Right lobe of liver (tissue), 6 donors: ENCODE results near the gene FAM110D. TPM values are rescaled to one million over a fixed set of nuclear protein-coding genes. Genes with fewer than 3 reads are reported as not detected.

Experiments used
- ATAC-seq, 4 donors: fragments of 200-7000 bp; cut with Tn5 transposase; one replicate each; pipeline ENCODE4 v1.9.1; 2020; ENCODE audit warnings: mild to moderate bottlenecking in 4 of 4, moderate library complexity in 4 of 4
- DNase-seq, 3 donors: peaks; one replicate each; pipeline ENCODE4 v3.0.0-alpha.2; 2020
- H3K27ac ChIP-seq, 3 donors: fragments of 200-600 bp; one replicate each; pipeline ENCODE4 v1.8.0; 2022
- H3K27me3 ChIP-seq, 2 donors: fragments of 200-600 bp; one replicate each; pipeline ENCODE4 v1.8.0; 2022
- H3K36me3 ChIP-seq, 4 donors: fragments of 200-600 bp; sonication (generic) in 1 of 4; one replicate each; pipeline versions ENCODE4 v1.5.1 to v1.8.0; 2017 to 2022; ENCODE audit warnings: control low read depth in 1 of 4
- H3K4me1 ChIP-seq, 4 donors: fragments of 200-600 bp; sonication (generic) in 1 of 4; one replicate each; pipeline versions ENCODE4 v1.5.1 to v1.8.0; 2017 to 2022; ENCODE audit warnings: control low read depth in 1 of 4
- H3K4me3 ChIP-seq, 3 donors: fragments of 200-600 bp; one replicate each; pipeline ENCODE4 v1.8.0; 2022
- H3K9me3 ChIP-seq, 4 donors: fragments of 200-600 bp; sonication (generic) in 1 of 4; one replicate each; pipeline versions ENCODE4 v1.5.1 to v1.8.0; 2017 to 2022; ENCODE audit warnings: control low read depth in 1 of 4
- CTCF ChIP-seq, 4 donors: fragments of 200-600 bp in 3 of 4; fragments of 450-650 bp in 1 of 4; IDR thresholded peaks; one replicate each; pipeline versions ENCODE4 v1.5.1 to v1.8.0; 2016 to 2022; ENCODE audit warnings: antibody characterized with exemption in 4 of 4, mild to moderate bottlenecking in 2 of 4
- POLR2A ChIP-seq: fragments of 450-650 bp; IDR thresholded peaks from one replicate; pipeline ENCODE4 v1.6.1; 2017; ENCODE audit warnings: antibody characterized with exemption, mild to moderate bottlenecking
- WGBS: methylation state at CpG from one replicate; pipeline ENCODE4 v1.1.6; 2018; ENCODE audit warnings: low coverage, low lambda C conversion rate; ENCODE audit not compliant: insufficient coverage; ENCODE audit errors: missing lambda C conversion rate; 5-methylcytosine and 5-hydroxymethylcytosine counted together
- intact Hi-C, 2 donors: fragments of 100-400 bp; cut with DNase I; formaldehyde crosslinking; loops; one replicate each; pipeline versions ENCODE4 v1.11.2 to v1.14.1; 2022
- total RNA-seq, 6 experiments: library from RNA; depleted of rRNA in 2 of 6; stranded (reverse); fragments of >200 nt in 2 of 6; fragmentation: NEBNext Ultra II Directional in 3 of 6; extraction: Animal tissue kit (Norgen Biotek cat#: 25700) in 3 of 6; gene quantifications; one replicate each; pipeline versions ENCODE4 v1.1.0 to v1.2.4, GENCODE V29; 2016 to 2023
- donor health status: DM: no; HTN: yes; CAD: no.
- donor health status: DM: no; HTN: no; CAD: no.
- donor health status: DM: no; HTN: no; CAD: no.
- donor health status: DM: no; HTN: yes; CAD: no.
- donor health status: DM: no; HTN: yes; CAD: no.

FAM110D gene
- total RNA-seq, 6 experiments from 2014 or later = 0.22 to 0.53 (median 0.34) TPM

- intact Hi-C loops = no loop called here
- Histone ChIP-seq H3K27ac (peak overlapping the region in 1 of 3 donors; percentile 9), H3K27me3 (no peaks in the 10 kb centered on the region), H3K4me3 (no peak overlapping the region), H3K36me3 (no peaks in the 10 kb centered on the region), H3K9me3 (no peaks in the 10 kb centered on the region), H3K4me1 (peaks cover 0 to 38% (median 5%) of the 10 kb centered on the region in 4 donors)
- ATAC-seq = no peak
- WGBS = 15% methylated on average over 1 of the region's 1 CpG
- no peak for DNase-seq
- TF ChIP-seq CTCF (IDR thresholded peaks at IDR 0.05) = no peak
- no peak for TF ChIP-seq POLR2A
Measured at GRCh38 chr1:26125946-26126320, 32.9 kb upstream of the FAM110D start.

GRCh38 chr1:26126321-26127084, 32.4 kb upstream of the FAM110D start:
- DNase-seq = no peak

GRCh38 chr1:26127235-26128163, 31.4 kb upstream of the FAM110D start:
- 44% methylated on average over 13 of the region's 13 CpGs for WGBS
- Histone ChIP-seq H3K9me3 (no peaks in the 10 kb centered on the region), H3K36me3 (no peaks in the 10 kb centered on the region), H3K27me3 (no peaks in the 10 kb centered on the region), H3K27ac (peak overlapping the region in 1 of 3 donors; percentile 29), H3K4me3 (no peak overlapping the region), H3K4me1 (peaks cover 0 to 34% (median 5%) of the 10 kb centered on the region in 4 donors)
- TF ChIP-seq CTCF (IDR thresholded peaks at IDR 0.05) (no peak), POLR2A (no peak)
- DNase-seq (no peak), ATAC-seq (peak in 3 of 4 donors; percentile 24 to 33 (median 27))
- intact Hi-C loops = no loop called here

More at GRCh38 chr1:26126321-26127084, 32.4 kb upstream of the FAM110D start:
- peak overlapping the region in 2 of 3 donors; percentile 9 to 29 for H3K27ac ChIP-seq
- H3K36me3 ChIP-seq = no peaks in the 10 kb centered on the region
- peaks cover 0 to 38% (median 5%) of the 10 kb centered on the region in 4 donors for H3K4me1 ChIP-seq
- intact Hi-C loops = no loop called here
- TF ChIP-seq CTCF (IDR thresholded peaks at IDR 0.05) (no peak), POLR2A (no peak)
- 63% methylated on average over 9 of the region's 9 CpGs for WGBS
- no peaks in the 10 kb centered on the region for H3K9me3 ChIP-seq
- ATAC-seq = peak; percentile 38 to 61 (median 60)
- H3K4me3 ChIP-seq = no peak overlapping the region
- no peaks in the 10 kb centered on the region for H3K27me3 ChIP-seq

- 87% methylated on average over 4 of the region's 4 CpGs for WGBS
Measured at GRCh38 chr1:26129778-26130177, 29.1 kb upstream of the FAM110D start.

More at GRCh38 chr1:26129778-26130177, 29.1 kb upstream of the FAM110D start:
- intact Hi-C loops = no loop called here
- Histone ChIP-seq H3K9me3 (no peaks in the 10 kb centered on the region), H3K27me3 (no peaks in the 10 kb centered on the region), H3K36me3 (no peaks in the 10 kb centered on the region), H3K4me3 (no peak overlapping the region), H3K27ac (no peak overlapping the region), H3K4me1 (peaks cover 0 to 30% (median 3%) of the 10 kb centered on the region in 4 donors)
- DNase-seq (no peak), ATAC-seq (no peak)
- TF ChIP-seq POLR2A (no peak), CTCF (IDR thresholded peaks at IDR 0.05) (no peak)
